Endothelial cell of hepatic sinusoid (primary cell): ENCODE measurements around the gene LCN15.

Experiments used
- in situ Hi-C: cut with HindIII; loops from 2 replicates; pipeline ENCODE4 v1.10.0; 2017; ENCODE audit warnings: low sequenced_read_pairs

LCN15 gene

GRCh38 chr9:136711219-136711648 lies 53.1 kb downstream of the LCN15 start:
- in situ Hi-C loops = loop anchor here (5.0 kb wide), 3 partner anchors 54 to 224 kb away; no protein-coding TSS in a partner anchor

- in situ Hi-C loops = loop anchor here (5.0 kb wide), 3 partner anchors 53 to 223 kb away; no protein-coding TSS in a partner anchor
These were observed 53.8 kb downstream of the LCN15 start for GRCh38 chr9:136710543-136710942.
